NCI-H226 (cell line): ENCODE data around the gene GLTP.
A peak's percentile ranks its signal among the peaks of the same experiment; 100 is the strongest.

Experiments
- DNase-seq: peaks from one replicate; pipeline ENCODE4 v3.0.0-alpha.2; 2015

The GLTP gene

GRCh38 chr12:109840305-109841074 lies 39.9 kb downstream of the GLTP start:
- peak; percentile 32 for DNase-seq

GRCh38 chr12:109839444-109839843 lies 40.9 kb downstream of the GLTP start:
- DNase-seq: no peak

GRCh38 chr12:109836916-109837315 lies 43.4 kb downstream of the GLTP start:
- peak; percentile 28 for DNase-seq

- DNase-seq: no peak
Observed at GRCh38 chr12:109835827-109836226, 44.5 kb downstream of the GLTP start.

- DNase-seq: peak; percentile 33
Observed at GRCh38 chr12:109833307-109834189, 46.8 kb downstream of the GLTP start, which contains the start of gene TRPV4. Gene TRPV4, minus strand, starts transcription at chr12:109833398. Its CDS starts 18,602 bp downstream, at chr12:109814796.

- DNase-seq: no peak
Observed at GRCh38 chr12:109832541-109833306, 47.6 kb downstream of the GLTP start.

GRCh38 chr12:109831929-109832328 lies 48.4 kb downstream of the GLTP start:
- DNase-seq: no peak

- DNase-seq: no peak
Observed at GRCh38 chr12:109831365-109831764, 49.0 kb downstream of the GLTP start.

GRCh38 chr12:109830718-109831117 lies 49.6 kb downstream of the GLTP start:
- DNase-seq: no peak

- no peak for DNase-seq
Observed at GRCh38 chr12:109830267-109830666, 50.1 kb downstream of the GLTP start.

- no peak for DNase-seq
Observed at GRCh38 chr12:109829667-109830066, 50.7 kb downstream of the GLTP start.

GRCh38 chr12:109828754-109829511 lies 51.4 kb downstream of the GLTP start:
- no peak for DNase-seq

- no peak for DNase-seq
Observed at GRCh38 chr12:109827566-109828550, 52.5 kb downstream of the GLTP start.

- DNase-seq: no peak
Observed at GRCh38 chr12:109827080-109827479, 53.3 kb downstream of the GLTP start.

- no peak for DNase-seq
Observed at GRCh38 chr12:109824731-109825130, 55.6 kb downstream of the GLTP start.

- DNase-seq: no peak
Observed at GRCh38 chr12:109822951-109823411, 57.4 kb downstream of the GLTP start.

GRCh38 chr12:109822416-109822815 lies 57.9 kb downstream of the GLTP start:
- no peak for DNase-seq

- no peak for DNase-seq
Observed at GRCh38 chr12:109821968-109822367, 58.4 kb downstream of the GLTP start.

- no peak for DNase-seq
Observed at GRCh38 chr12:109820816-109821381, 59.4 kb downstream of the GLTP start.

- peak; percentile 80 for DNase-seq
Observed at GRCh38 chr12:109818905-109819500, 61.3 kb downstream of the GLTP start.
